B cell (primary cell): ENCODE data around the gene OR51B4.

Experiments
- CTCF ChIP-seq: fragments of 200-600 bp; IDR thresholded peaks from one replicate; pipeline ENCODE4 v1.8.0; 2022; ENCODE audit warnings: antibody characterized with exemption, mild to moderate bottlenecking
- EZH2 ChIP-seq: IDR thresholded peaks from 2 replicates; pipeline ENCODE4 v1.6.1; 2012; ENCODE audit warnings: borderline replicate concordance, low read depth, mild to moderate bottlenecking, moderate library complexity, low read length; ENCODE audit not compliant: insufficient read depth, poor library complexity, severe bottlenecking

- no peak for TF ChIP-seq EZH2
- no peak for TF ChIP-seq CTCF
These were observed 29.2 kb downstream of the OR51B4 start for GRCh38 chr11:5272395-5273017.
